Keratinocyte (primary cell): ENCODE measurements around the gene ASPN.

ENCODE experiments used
- EZH2 ChIP-seq: IDR thresholded peaks from one replicate; pipeline ENCODE4 v1.6.1; 2012; ENCODE audit warnings: inconsistent platforms, mild to moderate bottlenecking, low read length, moderate library complexity
- TF ChIP-seq, protein P1 (sequence below), 3 experiments: IDR thresholded peaks in 1 of 3; conservative IDR thresholded peaks in 1 of 3; optimal IDR thresholded peaks in 1 of 3; 2 replicates in 2 of 3; 3 replicates in 1 of 3; pipeline versions ENCODE3 to v1.5.1; 2011; ENCODE audit warnings: low read length in 3 of 3, mild to moderate bottlenecking in 3 of 3, moderate library complexity in 2 of 3, control low read depth in 1 of 3, inconsistent platforms in 1 of 3; ENCODE audit not compliant: insufficient read depth in 2 of 3; ENCODE audit errors: extremely low read depth in 1 of 3

DNA sequence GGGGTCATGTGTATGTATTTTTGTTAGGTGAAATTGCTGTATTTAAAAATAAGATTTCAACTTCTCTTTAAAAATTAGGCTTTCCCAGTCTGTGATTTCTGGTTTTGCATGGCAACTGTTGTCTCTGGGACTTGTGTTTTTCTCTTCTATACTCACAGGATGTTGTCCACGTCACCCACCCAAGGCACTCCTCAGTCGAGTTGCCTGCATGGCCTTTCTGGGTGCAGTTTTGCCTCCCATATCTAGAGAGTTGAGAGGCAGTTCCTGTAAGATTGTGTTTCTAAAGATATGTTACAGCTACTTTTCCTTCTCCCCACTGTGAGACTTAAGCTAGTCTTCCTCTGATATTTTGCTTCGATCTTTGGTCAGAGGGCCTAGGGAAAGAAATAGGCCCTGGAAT lies 2.3 kb upstream of the ASPN start:
- TF ChIP-seq, protein P1, sequence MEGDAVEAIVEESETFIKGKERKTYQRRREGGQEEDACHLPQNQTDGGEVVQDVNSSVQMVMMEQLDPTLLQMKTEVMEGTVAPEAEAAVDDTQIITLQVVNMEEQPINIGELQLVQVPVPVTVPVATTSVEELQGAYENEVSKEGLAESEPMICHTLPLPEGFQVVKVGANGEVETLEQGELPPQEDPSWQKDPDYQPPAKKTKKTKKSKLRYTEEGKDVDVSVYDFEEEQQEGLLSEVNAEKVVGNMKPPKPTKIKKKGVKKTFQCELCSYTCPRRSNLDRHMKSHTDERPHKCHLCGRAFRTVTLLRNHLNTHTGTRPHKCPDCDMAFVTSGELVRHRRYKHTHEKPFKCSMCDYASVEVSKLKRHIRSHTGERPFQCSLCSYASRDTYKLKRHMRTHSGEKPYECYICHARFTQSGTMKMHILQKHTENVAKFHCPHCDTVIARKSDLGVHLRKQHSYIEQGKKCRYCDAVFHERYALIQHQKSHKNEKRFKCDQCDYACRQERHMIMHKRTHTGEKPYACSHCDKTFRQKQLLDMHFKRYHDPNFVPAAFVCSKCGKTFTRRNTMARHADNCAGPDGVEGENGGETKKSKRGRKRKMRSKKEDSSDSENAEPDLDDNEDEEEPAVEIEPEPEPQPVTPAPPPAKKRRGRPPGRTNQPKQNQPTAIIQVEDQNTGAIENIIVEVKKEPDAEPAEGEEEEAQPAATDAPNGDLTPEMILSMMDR (optimal IDR thresholded peaks at IDR 0.05 in 1 of 3, IDR thresholded peaks at IDR 0.05 in 1 of 3, conservative IDR thresholded peaks at IDR 0.05 in 1 of 3; ENCODE audit: extremely low read depth in 1 of 3, insufficient read depth in 2 of 3, low read length in 3 of 3) = no peak
- TF ChIP-seq EZH2 = no peak
